Transverse colon (tissue), 4 donors: Measurements from ENCODE around the gene CYBC1. TPM values are rescaled to one million over a fixed set of nuclear protein-coding genes. Genes with fewer than 3 reads are reported as not detected.

Experiments used
- DNase-seq: peaks from one replicate; pipeline ENCODE4 v3.0.0-alpha.2; 2019
- H3K27ac ChIP-seq, 4 donors: fragments of 200-600 bp; sonication (generic); 2 replicates each; pipeline ENCODE4 v1.5.1; 2016 to 2018; ENCODE audit warnings: inconsistent platforms in 4 of 4
- H3K27me3 ChIP-seq: fragments of 200-600 bp; sonication (generic); 2 replicates; pipeline ENCODE4 v1.5.1; 2017; ENCODE audit warnings: inconsistent platforms
- H3K36me3 ChIP-seq, 4 donors: fragments of 200-600 bp; sonication (generic); 2 replicates each; pipeline ENCODE4 v1.5.1; 2017 to 2019; ENCODE audit warnings: inconsistent platforms in 4 of 4
- H3K4me1 ChIP-seq, 4 donors: fragments of 200-600 bp; sonication (generic); 2 replicates each; pipeline ENCODE4 v1.5.1; 2017 to 2020; ENCODE audit warnings: inconsistent platforms in 4 of 4
- H3K4me3 ChIP-seq, 4 donors: fragments of 200-600 bp; sonication (generic); 1 replicate in 1 of 4; 2 replicates in 3 of 4; pipeline versions ENCODE4 v1.5.1 to v1.6.1; 2017 to 2019; ENCODE audit warnings: inconsistent platforms in 4 of 4
- H3K9me3 ChIP-seq, 2 donors: fragments of 200-600 bp; sonication (generic); 2 replicates each; pipeline ENCODE4 v1.5.1; 2017 to 2019; ENCODE audit warnings: inconsistent platforms in 2 of 2
- EP300 ChIP-seq: sonication (generic); formaldehyde crosslinking; IDR thresholded peaks from one replicate; pipeline ENCODE4 v1.6.1; 2017; ENCODE audit warnings: antibody characterized with exemption, low read depth
- POLR2A ChIP-seq: fragments of 450-650 bp; IDR thresholded peaks from one replicate; pipeline ENCODE4 v1.6.1; 2016; ENCODE audit warnings: antibody characterized with exemption, mild to moderate bottlenecking, moderate library complexity
- POLR2AphosphoS5 ChIP-seq, 3 donors: sonication (generic); formaldehyde crosslinking; IDR thresholded peaks; one replicate each; pipeline ENCODE4 v1.6.1; 2016; ENCODE audit warnings: antibody characterized with exemption in 3 of 3
- whole genome bisulfite sequencing, 2 donors: methylation state at CpG; one replicate each; pipeline ENCODE4 v1.1.5; 2018; ENCODE audit warnings: low coverage in 1 of 2; 5-methylcytosine and 5-hydroxymethylcytosine counted together
- in situ Hi-C, 4 donors: fragments of 200-750 bp; cut with MboI; loops; one replicate each; pipeline versions ENCODE4 v1.15.0 to v1.15.1; 2017; ENCODE audit warnings: low sequenced_read_pairs in 3 of 4, low pct_ligation_motif_present in 1 of 4, low pct_unique_long_range_greater_than_20kb in 1 of 4
- intact Hi-C: fragments of 100-400 bp; cut with DNase I; formaldehyde crosslinking; loops from one replicate; pipeline ENCODE4 v1.15.1; 2023; ENCODE audit warnings: low total_unique reads
- total RNA-seq, 4 donors: library from RNA; depleted of rRNA; stranded (reverse); fragments of >200 nt; gene quantifications; one replicate each; pipeline ENCODE4 v1.1.0, GENCODE V29; 2016
- TF ChIP-seq, protein P1 (sequence below), 5 experiments: fragments of 200-600 bp in 3 of 5; fragments of 450-650 bp in 2 of 5; sonication (generic) in 3 of 5; IDR thresholded peaks; 1 replicate in 2 of 5; 2 replicates in 3 of 5; pipeline ENCODE4 v1.5.1; 2016 to 2017; ENCODE audit warnings: antibody characterized with exemption in 5 of 5, inconsistent platforms in 3 of 5, mild to moderate bottlenecking in 2 of 5, moderate library complexity in 1 of 5

The CYBC1 gene
- total RNA-seq, 4 donors from 2014 or later = 46.2 to 212 (median 86.2) TPM

DNA sequence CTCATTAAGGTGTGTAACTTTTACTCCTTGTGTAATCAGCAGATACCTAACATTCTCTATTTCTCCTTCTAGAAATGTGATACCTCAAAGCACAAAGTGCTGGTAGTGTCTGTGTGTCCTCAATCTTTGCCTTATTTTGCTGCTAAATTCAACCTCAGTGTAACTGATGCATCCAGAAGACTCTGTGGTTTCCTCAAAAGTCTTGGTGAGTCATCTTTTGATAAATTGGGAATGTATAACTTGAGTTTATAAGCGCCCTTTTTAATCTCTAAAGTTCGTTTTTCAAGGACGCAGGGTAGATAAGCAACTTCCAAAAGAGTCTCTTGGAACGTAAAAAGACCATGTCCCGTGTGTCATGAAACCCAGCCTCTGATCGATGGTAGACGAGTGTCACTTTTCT is 18.1 kb upstream of the CYBC1 start:
- Histone ChIP-seq H3K9me3 (no peaks in the 10 kb centered on the region), H3K4me1 (no peaks in the 10 kb centered on the region), H3K4me3 (no peak overlapping the region), H3K27ac (no peak overlapping the region), H3K36me3 (peaks cover 0 to 62% (median 31%) of the 10 kb centered on the region in 4 donors), H3K27me3 (no peaks in the 10 kb centered on the region)
- no peak for DNase-seq
- in situ Hi-C loops (no loop called here), intact Hi-C loops (no loop called here)
- no peak for TF ChIP-seq POLR2AphosphoS5 (IDR thresholded peaks at IDR 0.05)
- TF ChIP-seq POLR2A = no peak
- TF ChIP-seq EP300 = no peak
- TF ChIP-seq, protein P1, sequence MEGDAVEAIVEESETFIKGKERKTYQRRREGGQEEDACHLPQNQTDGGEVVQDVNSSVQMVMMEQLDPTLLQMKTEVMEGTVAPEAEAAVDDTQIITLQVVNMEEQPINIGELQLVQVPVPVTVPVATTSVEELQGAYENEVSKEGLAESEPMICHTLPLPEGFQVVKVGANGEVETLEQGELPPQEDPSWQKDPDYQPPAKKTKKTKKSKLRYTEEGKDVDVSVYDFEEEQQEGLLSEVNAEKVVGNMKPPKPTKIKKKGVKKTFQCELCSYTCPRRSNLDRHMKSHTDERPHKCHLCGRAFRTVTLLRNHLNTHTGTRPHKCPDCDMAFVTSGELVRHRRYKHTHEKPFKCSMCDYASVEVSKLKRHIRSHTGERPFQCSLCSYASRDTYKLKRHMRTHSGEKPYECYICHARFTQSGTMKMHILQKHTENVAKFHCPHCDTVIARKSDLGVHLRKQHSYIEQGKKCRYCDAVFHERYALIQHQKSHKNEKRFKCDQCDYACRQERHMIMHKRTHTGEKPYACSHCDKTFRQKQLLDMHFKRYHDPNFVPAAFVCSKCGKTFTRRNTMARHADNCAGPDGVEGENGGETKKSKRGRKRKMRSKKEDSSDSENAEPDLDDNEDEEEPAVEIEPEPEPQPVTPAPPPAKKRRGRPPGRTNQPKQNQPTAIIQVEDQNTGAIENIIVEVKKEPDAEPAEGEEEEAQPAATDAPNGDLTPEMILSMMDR (IDR thresholded peaks at IDR 0.05) = no peak
- WGBS, 2 donors = 95% methylated on average over 7 of the region's 7 CpGs

DNA sequence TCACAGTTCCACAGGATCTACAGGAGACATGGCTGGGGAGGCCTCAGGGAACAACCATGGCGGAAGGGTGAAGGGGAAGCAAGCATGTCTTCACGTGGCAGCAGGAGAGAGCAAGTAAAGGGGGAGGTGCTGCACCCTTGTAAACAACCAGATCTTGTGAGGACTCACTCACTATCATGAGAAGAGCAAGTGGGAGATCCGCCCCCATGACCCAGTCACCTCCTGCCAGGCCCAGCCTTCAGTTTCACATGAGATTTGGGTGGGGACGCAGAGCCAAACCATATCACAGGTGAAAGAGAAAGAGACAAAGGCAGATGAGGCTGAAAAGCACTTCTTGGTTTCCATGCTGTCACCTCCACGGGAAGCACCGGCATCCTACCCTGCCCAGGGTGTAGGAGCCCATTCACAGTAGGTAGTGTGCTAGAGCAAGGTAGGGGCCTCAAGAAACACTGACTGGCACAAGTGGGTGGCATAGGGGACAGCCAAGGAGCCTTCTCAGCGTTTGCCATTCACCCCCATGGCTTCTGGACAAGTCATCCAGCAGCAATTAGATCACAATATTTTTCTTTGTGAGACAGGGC is 14.6 kb upstream of the CYBC1 start:
- no peak overlapping the region for H3K4me3 ChIP-seq
- H3K4me1 ChIP-seq = peaks cover 0 to 3% (median 0%) of the 10 kb centered on the region in 4 donors
- no peaks in the 10 kb centered on the region for H3K9me3 ChIP-seq
- in situ Hi-C loops = no loop called here
- no peak for TF ChIP-seq POLR2AphosphoS5 (IDR thresholded peaks at IDR 0.05)
- TF ChIP-seq, protein P1 (IDR thresholded peaks at IDR 0.05) = no peak
- no peak for TF ChIP-seq EP300
- TF ChIP-seq POLR2A = no peak
- peaks cover 0 to 56% (median 24%) of the 10 kb centered on the region in 4 donors for H3K36me3 ChIP-seq
- DNase-seq = no peak
- WGBS, 2 donors = 80% methylated on average over 1 to 7 of the region's 7 CpGs
- intact Hi-C loops = no loop called here
- no peaks in the 10 kb centered on the region for H3K27me3 ChIP-seq
- no peak overlapping the region for H3K27ac ChIP-seq

DNA sequence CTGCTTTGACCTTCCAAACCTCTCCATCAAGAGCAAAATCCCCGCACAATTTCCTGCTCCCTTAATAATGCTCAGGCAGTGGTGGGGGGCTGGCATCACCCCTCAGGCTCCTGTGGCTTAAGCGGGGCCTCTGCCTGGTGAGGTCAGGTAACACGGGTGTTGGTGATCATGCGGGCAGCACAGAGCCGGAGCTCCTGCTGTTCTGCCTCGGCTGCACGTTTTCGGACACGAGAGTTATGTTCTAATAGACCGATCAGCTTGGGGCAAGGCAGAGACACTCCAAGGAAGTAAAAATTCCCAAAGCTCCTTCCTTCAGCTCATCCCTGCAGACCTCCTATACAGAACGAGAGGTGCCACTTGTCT is 14.0 kb upstream of the CYBC1 start:
- peaks cover 0 to 8% (median 4%) of the 10 kb centered on the region in 4 donors for H3K4me1 ChIP-seq
- H3K36me3 ChIP-seq = peaks cover 0 to 56% (median 22%) of the 10 kb centered on the region in 4 donors
- intact Hi-C loops = no loop called here
- no peak overlapping the region for H3K27ac ChIP-seq
- no peaks in the 10 kb centered on the region for H3K27me3 ChIP-seq
- WGBS, 2 donors = 87 to 93% methylated on average over 6 to 11 of the region's 11 CpGs
- in situ Hi-C loops = no loop called here
- no peak for TF ChIP-seq POLR2A
- TF ChIP-seq EP300 = no peak
- TF ChIP-seq POLR2AphosphoS5 (IDR thresholded peaks at IDR 0.05) = no peak
- TF ChIP-seq, protein P1 (IDR thresholded peaks at IDR 0.05) = no peak
- H3K4me3 ChIP-seq = no peak overlapping the region
- no peak for DNase-seq
- H3K9me3 ChIP-seq = no peaks in the 10 kb centered on the region

DNA sequence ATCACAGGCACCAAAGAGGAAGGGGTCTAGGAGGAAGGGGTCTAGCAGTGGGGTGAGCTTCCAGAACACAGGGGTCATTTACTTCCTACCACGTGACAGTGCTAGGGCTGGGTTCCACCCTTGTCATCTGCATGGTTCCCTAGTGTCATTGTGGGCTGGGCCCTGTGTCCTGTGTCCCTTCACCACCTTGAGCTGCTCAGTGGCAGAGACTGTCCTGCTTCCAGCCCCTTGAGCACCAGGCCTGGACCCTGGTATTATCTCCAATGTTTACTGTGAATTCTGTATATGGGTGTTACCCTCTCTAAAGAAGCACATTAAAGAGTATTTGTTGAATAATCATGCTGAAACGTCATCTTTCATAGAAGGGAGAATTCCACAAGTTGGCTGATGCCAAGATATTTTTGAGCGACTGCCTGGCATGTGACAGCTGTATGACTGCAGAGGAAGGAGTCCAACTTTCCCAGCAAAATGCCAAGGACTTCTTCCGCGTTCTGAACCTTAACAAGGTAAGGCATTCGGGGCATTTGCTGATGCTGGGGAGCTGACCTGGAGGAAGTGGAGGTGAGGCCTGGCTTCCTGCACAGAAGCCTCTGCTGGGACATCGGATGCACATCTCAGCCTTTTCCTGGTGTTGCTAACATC is 13.5 kb upstream of the CYBC1 start:
- Histone ChIP-seq H3K4me1 (peaks cover 0 to 13% (median 8%) of the 10 kb centered on the region in 4 donors), H3K9me3 (no peaks in the 10 kb centered on the region), H3K27ac (no peak overlapping the region), H3K36me3 (peaks cover 0 to 51% (median 20%) of the 10 kb centered on the region in 4 donors), H3K27me3 (no peaks in the 10 kb centered on the region), H3K4me3 (no peak overlapping the region)
- in situ Hi-C loops = no loop called here
- intact Hi-C loops = no loop called here
- no peak for DNase-seq
- TF ChIP-seq POLR2A = no peak
- TF ChIP-seq POLR2AphosphoS5 (IDR thresholded peaks at IDR 0.05) = no peak
- TF ChIP-seq EP300 = no peak
- TF ChIP-seq, protein P1 (IDR thresholded peaks at IDR 0.05) = no peak
- WGBS, 2 donors = 88% methylated on average over 7 of the region's 7 CpGs; no CpG with 5 or more reads in 1 of the 2 donors
